AG08396 (cell line): ENCODE measurements around the gene C9orf153.
"Not testable (repeated sequence)": the region's sequence is repeated elsewhere in the genome, so short reads cannot be mapped to it uniquely, and the experiment has no call there.

ENCODE experiments used
- DNase-seq: peaks from one replicate; pipeline ENCODE4 v3.0.0; 2012; ENCODE audit warnings: low spot score, mixed read lengths

Gene C9orf153

GRCh38 chr9:86263876-86264275 is 4.4 kb upstream of the C9orf153 start:
- no peak for DNase-seq

- DNase-seq = no peak
Observed at GRCh38 chr9:86262492-86262891, 3.0 kb upstream of the C9orf153 start.

GRCh38 chr9:86257391-86257790 is 2.1 kb downstream of the C9orf153 start:
- DNase-seq = no peak

- no peak for DNase-seq
Observed at GRCh38 chr9:86256653-86257052, 2.8 kb downstream of the C9orf153 start.

- DNase-seq = no peak
Observed at GRCh38 chr9:86253577-86253976, 5.9 kb downstream of the C9orf153 start.

- no peak for DNase-seq
Observed at GRCh38 chr9:86252870-86253269, 6.6 kb downstream of the C9orf153 start.

GRCh38 chr9:86250123-86250522 is 9.3 kb downstream of the C9orf153 start:
- no peak for DNase-seq

- DNase-seq = no peak
Observed at GRCh38 chr9:86248746-86249145, 10.7 kb downstream of the C9orf153 start.

- DNase-seq = no peak
Observed at GRCh38 chr9:86246752-86247161, 12.7 kb downstream of the C9orf153 start.

GRCh38 chr9:86242071-86242470 is 17.4 kb downstream of the C9orf153 start:
- no peak for DNase-seq

- no peak for DNase-seq
Observed at GRCh38 chr9:86241216-86241615, 18.2 kb downstream of the C9orf153 start.

- DNase-seq = no peak
Observed at GRCh38 chr9:86238861-86239770, 20.3 kb downstream of the C9orf153 start.

GRCh38 chr9:86230858-86231257 is 28.6 kb downstream of the C9orf153 start:
- DNase-seq = no peak

- DNase-seq = no peak
Observed at GRCh38 chr9:86222667-86223066, 36.8 kb downstream of the C9orf153 start.

- no peak for DNase-seq
Observed at GRCh38 chr9:86219606-86220005, 39.9 kb downstream of the C9orf153 start.

GRCh38 chr9:86217076-86217755 is 42.2 kb downstream of the C9orf153 start:
- DNase-seq = no peak

- DNase-seq = no peak
Observed at GRCh38 chr9:86207193-86207592, 52.3 kb downstream of the C9orf153 start.

GRCh38 chr9:86202338-86202882 is 57.0 kb downstream of the C9orf153 start:
- peak; percentile 72 for DNase-seq

GRCh38 chr9:86201474-86202337 is 57.8 kb downstream of the C9orf153 start:
- no peak for DNase-seq

- DNase-seq = no peak
Observed at GRCh38 chr9:86200599-86201162, 58.8 kb downstream of the C9orf153 start.

GRCh38 chr9:86193088-86193487 is 66.4 kb downstream of the C9orf153 start:
- DNase-seq = no peak

- DNase-seq = not testable (repeated sequence)
Observed at GRCh38 chr9:86190700-86191099, 68.8 kb downstream of the C9orf153 start.
